Cardiac muscle cell (in vitro differentiated cells and primary cell): ENCODE measurements around the gene OS9. TPM values are rescaled to one million over a fixed set of nuclear protein-coding genes. Genes with fewer than 3 reads are reported as not detected.

Experiments
- DNase-seq, 2 donors: peaks; one replicate each; pipeline versions ENCODE4 v3.0.0 to v3.0.0-alpha.2; 2010 to 2017; ENCODE audit warnings: low read depth in 1 of 2, low spot score in 1 of 2
- H3K27ac ChIP-seq: fragments of 200-600 bp; sonication (generic); 2 replicates; pipeline ENCODE4 v1.5.1; 2016
- H3K27me3 ChIP-seq: fragments of 200-600 bp; sonication (generic); 2 replicates; pipeline ENCODE4 v1.6.0; 2016; ENCODE audit warnings: control low read depth
- H3K36me3 ChIP-seq: fragments of 200-600 bp; sonication (generic); 2 replicates; pipeline ENCODE4 v1.5.1; 2016; ENCODE audit warnings: control low read depth
- H3K4me1 ChIP-seq: fragments of 200-600 bp; sonication (generic); 2 replicates; pipeline ENCODE4 v1.8.1; 2017; ENCODE audit warnings: low read depth, mild to moderate bottlenecking, mixed run types
- H3K4me3 ChIP-seq: fragments of 200-600 bp; sonication (generic); 2 replicates; pipeline ENCODE4 v1.5.1; 2016; ENCODE audit warnings: mild to moderate bottlenecking
- H3K9me3 ChIP-seq: fragments of 200-600 bp; sonication (generic); 2 replicates; pipeline ENCODE4 v1.5.1; 2017; ENCODE audit warnings: low read depth, mild to moderate bottlenecking, control low read depth
- polyA plus RNA-seq: library from polyadenylated mRNA; unstranded; fragments of >200 nt; fragmentation: Nextera tagmentation; extraction: Ambion mirVana; gene quantifications from 2 replicates; pipeline ENCODE4 v1.2.1, GENCODE V29; 2016
- total RNA-seq: library from RNA; depleted of rRNA; stranded (reverse); fragments of >200 nt; gene quantifications from 2 replicates; pipeline ENCODE4 v1.2.3, GENCODE V29; 2016
- TF ChIP-seq, protein P1 (sequence below): IDR thresholded peaks from 2 replicates; pipeline ENCODE4 v1.5.1; 2012; ENCODE audit warnings: low read depth, mild to moderate bottlenecking, low read length

Gene OS9
- total and polyA plus RNA-seq, 2 experiments from 2014 or later: 134 to 182 TPM

DNA sequence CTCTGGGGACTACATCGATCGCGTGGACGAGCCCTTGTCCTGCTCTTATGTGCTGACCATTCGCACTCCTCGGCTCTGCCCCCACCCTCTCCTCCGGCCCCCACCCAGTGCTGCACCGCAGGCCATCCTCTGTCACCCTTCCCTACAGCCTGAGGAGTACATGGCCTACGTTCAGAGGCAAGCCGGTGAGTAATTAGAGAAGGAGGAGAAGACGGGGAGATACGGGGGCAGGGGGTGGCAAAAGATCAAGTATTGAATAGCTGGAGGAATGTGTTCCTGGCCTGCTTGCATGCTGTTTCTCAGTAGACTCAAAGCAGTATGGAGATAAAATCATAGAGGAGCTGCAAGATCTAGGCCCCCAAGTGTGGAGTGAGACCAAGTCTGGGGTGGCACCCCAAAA lies 21.9 kb downstream of the OS9 start:
- Histone ChIP-seq H3K4me1 (no peaks in the 10 kb centered on the region), H3K36me3 (peaks cover 17% of the 10 kb centered on the region), H3K4me3 (no peak overlapping the region), H3K27ac (no peak overlapping the region), H3K27me3 (no peaks in the 10 kb centered on the region), H3K9me3 (no peaks in the 10 kb centered on the region)
- no peak for DNase-seq
- TF ChIP-seq, protein P1, sequence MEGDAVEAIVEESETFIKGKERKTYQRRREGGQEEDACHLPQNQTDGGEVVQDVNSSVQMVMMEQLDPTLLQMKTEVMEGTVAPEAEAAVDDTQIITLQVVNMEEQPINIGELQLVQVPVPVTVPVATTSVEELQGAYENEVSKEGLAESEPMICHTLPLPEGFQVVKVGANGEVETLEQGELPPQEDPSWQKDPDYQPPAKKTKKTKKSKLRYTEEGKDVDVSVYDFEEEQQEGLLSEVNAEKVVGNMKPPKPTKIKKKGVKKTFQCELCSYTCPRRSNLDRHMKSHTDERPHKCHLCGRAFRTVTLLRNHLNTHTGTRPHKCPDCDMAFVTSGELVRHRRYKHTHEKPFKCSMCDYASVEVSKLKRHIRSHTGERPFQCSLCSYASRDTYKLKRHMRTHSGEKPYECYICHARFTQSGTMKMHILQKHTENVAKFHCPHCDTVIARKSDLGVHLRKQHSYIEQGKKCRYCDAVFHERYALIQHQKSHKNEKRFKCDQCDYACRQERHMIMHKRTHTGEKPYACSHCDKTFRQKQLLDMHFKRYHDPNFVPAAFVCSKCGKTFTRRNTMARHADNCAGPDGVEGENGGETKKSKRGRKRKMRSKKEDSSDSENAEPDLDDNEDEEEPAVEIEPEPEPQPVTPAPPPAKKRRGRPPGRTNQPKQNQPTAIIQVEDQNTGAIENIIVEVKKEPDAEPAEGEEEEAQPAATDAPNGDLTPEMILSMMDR: no peak

DNA sequence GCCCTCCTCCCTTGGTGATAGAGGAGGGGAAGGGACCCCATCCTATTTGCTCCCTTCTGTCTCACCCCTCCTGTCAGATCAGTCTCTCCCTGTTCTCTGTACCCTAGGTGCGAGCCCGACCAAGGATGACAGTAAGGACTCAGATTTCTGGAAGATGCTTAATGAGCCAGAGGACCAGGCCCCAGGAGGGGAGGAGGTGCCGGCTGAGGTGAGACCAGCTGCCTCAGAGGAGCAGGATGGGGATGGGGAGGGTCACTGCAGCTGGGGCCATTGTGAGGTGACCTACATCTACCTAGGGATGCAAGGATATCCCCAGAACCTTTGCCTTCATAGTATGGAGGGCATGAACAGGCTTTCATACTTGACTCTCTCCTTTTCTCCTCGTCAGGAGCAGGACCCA lies 22.4 kb downstream of the OS9 start:
- Histone ChIP-seq H3K36me3 (peaks cover 17% of the 10 kb centered on the region), H3K4me3 (no peak overlapping the region), H3K9me3 (no peaks in the 10 kb centered on the region), H3K4me1 (no peaks in the 10 kb centered on the region), H3K27ac (no peak overlapping the region), H3K27me3 (no peaks in the 10 kb centered on the region)
- no peak for DNase-seq
- TF ChIP-seq, protein P1: no peak

GRCh38 chr12:57717131-57717530 lies 23.2 kb downstream of the OS9 start:
- TF ChIP-seq, protein P1: no peak
- H3K27me3 ChIP-seq: no peaks in the 10 kb centered on the region
- H3K4me3 ChIP-seq: no peak overlapping the region
- no peak for DNase-seq
- no peaks in the 10 kb centered on the region for H3K4me1 ChIP-seq
- peaks cover 17% of the 10 kb centered on the region for H3K36me3 ChIP-seq
- H3K9me3 ChIP-seq: no peaks in the 10 kb centered on the region
- no peak overlapping the region for H3K27ac ChIP-seq

- H3K4me3 ChIP-seq: no peak overlapping the region
- TF ChIP-seq, protein P1: no peak
- H3K27me3 ChIP-seq: peaks cover 1% of the 10 kb centered on the region
- peaks cover 17% of the 10 kb centered on the region for H3K36me3 ChIP-seq
- H3K27ac ChIP-seq: no peak overlapping the region
- no peaks in the 10 kb centered on the region for H3K4me1 ChIP-seq
- DNase-seq: no peak
- no peaks in the 10 kb centered on the region for H3K9me3 ChIP-seq
These were observed 24.1 kb downstream of the OS9 start for GRCh38 chr12:57717846-57718640.

DNA sequence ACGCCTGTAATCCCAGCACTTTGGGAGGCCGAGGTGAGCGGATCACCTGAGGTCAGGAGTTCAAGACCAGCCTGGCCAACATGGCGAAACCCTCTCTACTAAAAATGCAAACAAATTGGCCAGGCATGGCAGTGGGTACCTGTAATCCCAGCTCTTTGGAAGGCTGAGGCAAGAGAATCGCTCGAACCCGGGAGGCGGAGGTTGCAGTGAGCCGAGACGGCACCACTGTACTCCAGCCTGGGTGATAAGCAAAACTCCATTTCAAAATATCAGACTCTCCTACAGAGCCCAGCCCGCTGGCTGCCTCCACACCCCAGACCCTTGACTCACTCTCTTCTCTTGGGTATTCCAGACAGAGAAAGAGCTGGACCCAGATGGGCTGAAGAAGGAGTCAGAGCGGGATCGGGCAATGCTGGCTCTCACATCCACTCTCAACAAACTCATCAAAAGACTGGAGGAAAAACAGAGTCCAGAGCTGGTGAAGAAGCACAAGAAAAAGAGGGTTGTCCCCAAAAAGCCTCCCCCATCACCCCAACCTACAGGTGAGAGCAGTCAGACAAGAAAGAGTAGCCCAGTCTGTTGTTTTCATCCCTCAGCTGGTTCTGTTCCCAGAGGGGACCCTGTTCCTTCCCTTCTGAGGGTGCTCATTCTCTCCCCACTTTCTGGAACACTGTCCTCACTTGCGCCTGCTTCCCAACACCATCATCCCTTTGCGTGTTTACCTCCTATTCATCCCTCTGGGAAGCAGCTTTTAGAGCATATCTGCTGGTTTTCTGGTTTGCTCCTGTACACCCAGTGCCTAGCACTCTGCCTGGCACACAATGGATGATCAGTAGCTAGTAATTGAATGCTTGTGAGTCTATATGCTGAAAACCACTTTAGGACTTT lies 25.0 kb downstream of the OS9 start:
- Histone ChIP-seq H3K27me3 (peaks cover 10% of the 10 kb centered on the region), H3K4me1 (no peaks in the 10 kb centered on the region), H3K36me3 (peaks cover 17% of the 10 kb centered on the region), H3K9me3 (no peaks in the 10 kb centered on the region), H3K4me3 (no peak overlapping the region), H3K27ac (no peak overlapping the region)
- no peak for DNase-seq
- TF ChIP-seq, protein P1: no peak
